Measurements from ENCODE around the gene LRTM2.

Gene LRTM2

GRCh38 chr12:1826401-1826800 is 6.0 kb downstream of the LRTM2 start:
- intact Hi-C loops (cut with DNase I; ENCODE audit: low total_unique reads): no loop called here
- H3K4me1 ChIP-seq: no peaks in the 10 kb centered on the region
- no peak overlapping the region for H3K4me3 ChIP-seq

GRCh38 chr12:1826867-1827705 is 6.7 kb downstream of the LRTM2 start:
- no peak for DNase-seq
- no peak overlapping the region for H3K4me3 ChIP-seq
- H3K36me3 ChIP-seq: no peaks in the 10 kb centered on the region
- H3K27ac ChIP-seq: no peak overlapping the region
- no peaks in the 10 kb centered on the region for H3K9me3 ChIP-seq
- peaks cover 0 to 78% of the 10 kb centered on the region in 2 donors for H3K27me3 ChIP-seq
- no peaks in the 10 kb centered on the region for H3K4me1 ChIP-seq
- intact Hi-C loops (cut with DNase I; ENCODE audit: low total_unique reads): no loop called here
- no peak for TF ChIP-seq CTCF (IDR thresholded peaks at IDR 0.05)

More at GRCh38 chr12:1826401-1826800, 6.0 kb downstream of the LRTM2 start:
- H3K36me3 ChIP-seq: no peaks in the 10 kb centered on the region
- TF ChIP-seq CTCF (IDR thresholded peaks at IDR 0.05): no peak
- H3K27me3 ChIP-seq: peaks cover 0 to 79% of the 10 kb centered on the region in 2 donors
- no peaks in the 10 kb centered on the region for H3K9me3 ChIP-seq
- DNase-seq: no peak
- no peak overlapping the region for H3K27ac ChIP-seq

GRCh38 chr12:1827826-1828805 is 7.8 kb downstream of the LRTM2 start:
- peaks cover 0 to 69% of the 10 kb centered on the region in 2 donors for H3K27me3 ChIP-seq
- intact Hi-C loops (cut with DNase I; ENCODE audit: low total_unique reads): no loop called here

GRCh38 chr12:1828856-1829255 is 8.5 kb downstream of the LRTM2 start:
- H3K27me3 ChIP-seq: peaks cover 0 to 66% of the 10 kb centered on the region in 2 donors
- no peak for DNase-seq

More at GRCh38 chr12:1827826-1828805, 7.8 kb downstream of the LRTM2 start:
- Histone ChIP-seq H3K9me3 (no peaks in the 10 kb centered on the region), H3K36me3 (no peaks in the 10 kb centered on the region), H3K4me3 (no peak overlapping the region), H3K4me1 (no peaks in the 10 kb centered on the region), H3K27ac (no peak overlapping the region)
- TF ChIP-seq CTCF (IDR thresholded peaks at IDR 0.05): no peak
- no peak for DNase-seq

More at GRCh38 chr12:1828856-1829255, 8.5 kb downstream of the LRTM2 start:
- intact Hi-C loops (cut with DNase I; ENCODE audit: low total_unique reads): no loop called here
- H3K4me3 ChIP-seq: no peak overlapping the region
- H3K4me1 ChIP-seq: no peaks in the 10 kb centered on the region
- no peak for TF ChIP-seq CTCF (IDR thresholded peaks at IDR 0.05)
- no peaks in the 10 kb centered on the region for H3K36me3 ChIP-seq
- no peak overlapping the region for H3K27ac ChIP-seq
- no peaks in the 10 kb centered on the region for H3K9me3 ChIP-seq
